COLO668 (cell line): ENCODE results near the gene PIGW.
A peak's percentile ranks its signal among the peaks of the same experiment; 100 is the strongest.

Experiments
- DNase-seq: peaks from one replicate; lab custom pipeline; 2025; ENCODE audit not compliant: unreplicated experiment; lab: John Stamatoyannopoulos, UW

The PIGW gene, protein sequence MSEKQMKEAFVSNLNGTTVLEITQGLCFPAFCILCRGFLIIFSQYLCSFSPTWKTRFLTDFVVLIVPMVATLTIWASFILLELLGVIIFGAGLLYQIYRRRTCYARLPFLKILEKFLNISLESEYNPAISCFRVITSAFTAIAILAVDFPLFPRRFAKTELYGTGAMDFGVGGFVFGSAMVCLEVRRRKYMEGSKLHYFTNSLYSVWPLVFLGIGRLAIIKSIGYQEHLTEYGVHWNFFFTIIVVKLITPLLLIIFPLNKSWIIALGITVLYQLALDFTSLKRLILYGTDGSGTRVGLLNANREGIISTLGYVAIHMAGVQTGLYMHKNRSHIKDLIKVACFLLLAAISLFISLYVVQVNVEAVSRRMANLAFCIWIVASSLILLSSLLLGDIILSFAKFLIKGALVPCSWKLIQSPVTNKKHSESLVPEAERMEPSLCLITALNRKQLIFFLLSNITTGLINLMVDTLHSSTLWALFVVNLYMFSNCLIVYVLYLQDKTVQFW

DNA sequence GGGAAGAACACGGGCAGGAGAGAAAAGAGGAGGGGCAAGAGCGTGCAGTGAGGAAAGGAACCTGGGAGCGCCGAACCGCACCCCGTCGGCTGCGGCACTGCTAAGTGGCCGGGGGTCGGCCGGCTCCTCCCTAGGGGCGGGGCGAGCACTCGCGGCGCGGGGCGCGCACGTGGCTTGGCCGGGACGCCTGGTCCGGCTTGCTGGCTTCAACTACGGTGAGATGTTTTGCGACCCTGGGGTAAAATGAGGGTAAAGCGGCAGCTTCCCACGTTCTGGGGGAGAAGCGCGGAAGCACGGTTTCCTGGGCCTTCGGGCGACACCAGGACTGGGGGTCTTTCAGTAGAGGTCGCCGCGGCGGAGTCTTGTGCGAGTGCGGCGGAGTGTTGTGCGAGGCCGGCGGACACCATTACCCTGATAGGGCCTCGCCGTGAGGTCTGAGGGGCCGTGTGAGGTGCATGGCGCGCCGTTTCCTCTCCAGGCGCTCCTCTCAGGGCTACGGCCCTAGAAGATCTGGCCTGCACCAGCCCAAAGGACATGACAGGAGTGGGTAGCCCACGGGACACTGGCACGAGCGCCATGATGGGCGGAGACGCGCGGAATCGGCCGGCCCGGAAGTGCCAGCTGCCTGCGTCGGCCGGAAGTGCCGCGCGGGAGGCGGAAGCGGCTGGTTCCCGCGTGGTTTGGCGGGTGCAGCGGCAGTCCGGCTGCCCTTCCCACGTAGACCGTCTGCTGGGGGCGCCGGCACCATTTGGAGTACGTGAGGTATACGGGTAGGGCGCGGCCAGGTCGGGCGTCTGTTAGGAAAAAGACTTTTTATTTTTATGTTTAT lies at the start of gene PIGW, which contains the start of gene MYO19:
PIGW (plus strand) TSS at position 148 of the 829 bp plus-strand sequence. CDS start 2,115 bp downstream, outside the sequence.
MYO19 (minus strand) TSS at position 29 of the 829 bp plus-strand sequence. CDS start 2,330 bp downstream, outside the sequence.
- peak; percentile 88 for DNase-seq

DNA sequence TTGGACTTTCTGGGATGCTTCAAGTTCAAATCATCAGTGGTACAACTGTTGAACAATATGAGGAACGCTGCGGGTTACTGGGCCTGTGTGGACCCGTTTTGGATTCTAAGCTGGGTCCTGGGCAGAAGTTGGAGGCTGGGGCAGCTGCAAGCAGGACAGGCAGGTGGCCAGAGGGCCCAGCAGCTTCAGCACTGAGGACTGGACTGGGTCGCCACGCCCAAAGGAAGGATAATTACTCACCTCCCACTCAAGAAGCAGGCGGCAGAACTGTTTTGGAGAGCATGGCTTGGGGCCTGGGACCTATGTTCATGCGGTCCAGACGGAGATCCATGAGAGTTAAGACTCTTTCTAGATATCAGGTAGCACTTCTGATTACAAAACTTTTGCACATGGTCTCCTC lies 49.8 kb upstream of the PIGW start:
- DNase-seq = no peak

DNA sequence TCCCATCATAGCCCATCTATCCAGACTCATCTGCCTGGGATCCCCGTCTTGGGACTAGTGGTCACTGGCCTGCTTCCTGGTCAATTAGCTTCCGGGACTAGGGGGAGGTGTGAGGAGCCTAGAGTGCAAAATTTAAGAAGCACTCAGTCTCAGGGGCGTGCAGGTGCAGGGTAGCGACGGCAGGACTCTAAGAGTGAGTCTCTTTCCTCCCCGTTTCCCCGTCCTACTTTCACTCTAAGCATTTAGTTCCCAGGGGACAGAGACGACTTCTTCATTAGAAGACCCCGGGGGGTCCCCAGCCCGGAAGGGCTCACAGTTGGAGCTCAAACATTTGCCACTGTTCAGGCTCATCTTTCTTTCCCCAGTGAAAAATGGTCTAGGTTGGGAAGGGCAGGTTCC lies 49.0 kb upstream of the PIGW start:
- DNase-seq = no peak

DNA sequence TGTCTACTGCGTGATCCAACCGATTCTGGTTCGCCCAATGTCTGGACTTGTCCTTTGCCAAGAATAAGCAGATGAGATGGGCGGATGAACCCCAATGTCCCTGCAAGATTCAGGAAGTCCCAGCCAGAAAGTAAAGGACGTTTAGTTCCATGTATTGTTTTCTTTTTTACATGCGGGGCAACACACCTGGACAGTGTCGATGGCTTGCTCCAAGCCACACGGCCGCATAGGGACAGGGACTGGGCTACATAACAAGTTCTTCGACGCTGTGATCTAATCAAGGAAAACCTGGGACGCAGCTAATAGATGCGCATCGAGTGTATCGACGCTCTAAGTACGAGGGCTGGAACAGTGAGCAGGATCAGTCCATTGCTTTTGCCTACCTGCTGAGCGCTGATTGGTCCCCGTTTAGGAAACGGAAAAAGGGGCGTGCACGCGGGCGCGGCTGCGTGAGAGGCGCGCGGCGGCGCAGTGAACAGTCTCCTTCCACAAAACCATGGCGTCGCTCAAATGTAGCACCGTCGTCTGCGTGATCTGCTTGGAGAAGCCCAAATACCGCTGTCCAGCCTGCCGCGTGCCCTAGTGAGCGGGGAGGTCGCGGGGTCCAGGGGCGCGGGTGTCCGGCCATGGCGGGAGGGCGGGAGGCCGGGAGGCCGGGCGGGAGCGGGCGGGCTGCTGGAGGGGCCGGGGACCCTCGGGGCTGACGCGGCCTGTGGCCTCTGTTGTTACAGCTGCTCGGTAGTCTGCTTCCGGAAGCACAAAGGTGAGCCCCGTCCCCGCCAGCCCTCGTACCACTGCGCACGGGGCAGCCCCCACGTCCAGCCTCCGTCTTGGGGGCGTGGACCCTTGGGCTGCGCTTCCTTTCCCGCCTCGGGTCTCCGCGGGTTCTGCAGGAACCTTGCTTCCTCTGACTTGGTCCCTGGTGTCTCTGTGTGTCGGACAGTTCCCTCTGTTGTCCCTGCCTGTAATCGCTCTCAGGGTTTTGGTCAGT lies 48.3 kb upstream of the PIGW start, which contains the start of gene ZNHIT3:
ZNHIT3 (plus strand) TSS at position 478 of the 991 bp plus-strand sequence; CDS start at position 497, 19 bp downstream.
- peak; percentile 88 for DNase-seq

DNA sequence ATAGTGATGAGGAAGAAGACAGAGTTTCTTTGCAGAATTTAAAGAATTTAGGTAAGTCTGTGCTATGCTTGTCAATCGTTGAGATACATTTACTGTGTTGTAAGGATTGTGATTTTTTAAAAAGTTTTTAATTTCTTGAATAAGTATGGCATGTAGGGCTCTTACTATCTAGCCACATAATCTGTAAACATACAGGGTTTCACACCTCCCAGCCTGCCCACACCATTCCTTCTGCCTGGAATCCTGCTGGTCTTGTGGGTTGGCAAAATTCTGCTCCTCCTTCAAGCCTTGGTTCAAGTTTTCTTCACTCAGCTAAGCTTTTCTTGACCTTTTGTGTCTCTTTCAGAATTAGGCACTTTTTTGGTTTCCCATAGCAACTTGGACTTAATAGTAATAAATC lies 40.8 kb upstream of the PIGW start:
- no peak for DNase-seq

DNA sequence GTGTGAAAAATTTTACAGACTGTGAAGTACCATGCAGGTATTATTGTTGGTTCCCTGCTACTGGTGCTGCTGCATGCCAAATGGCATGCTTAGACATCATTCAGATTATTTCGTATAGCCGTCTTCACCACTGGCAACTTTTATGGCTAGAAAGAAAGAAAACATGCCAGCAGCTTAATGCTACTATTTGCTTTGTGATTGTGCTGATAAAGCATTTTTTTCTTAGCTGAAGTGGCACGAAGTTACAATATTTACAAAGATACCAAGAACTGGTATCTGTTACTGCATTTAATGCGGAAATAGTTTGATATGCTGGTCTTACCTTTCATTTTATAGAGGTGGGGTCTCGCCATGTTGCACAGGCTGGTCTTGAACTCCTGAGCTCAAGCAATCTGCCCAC lies 40.1 kb upstream of the PIGW start:
- no peak for DNase-seq

DNA sequence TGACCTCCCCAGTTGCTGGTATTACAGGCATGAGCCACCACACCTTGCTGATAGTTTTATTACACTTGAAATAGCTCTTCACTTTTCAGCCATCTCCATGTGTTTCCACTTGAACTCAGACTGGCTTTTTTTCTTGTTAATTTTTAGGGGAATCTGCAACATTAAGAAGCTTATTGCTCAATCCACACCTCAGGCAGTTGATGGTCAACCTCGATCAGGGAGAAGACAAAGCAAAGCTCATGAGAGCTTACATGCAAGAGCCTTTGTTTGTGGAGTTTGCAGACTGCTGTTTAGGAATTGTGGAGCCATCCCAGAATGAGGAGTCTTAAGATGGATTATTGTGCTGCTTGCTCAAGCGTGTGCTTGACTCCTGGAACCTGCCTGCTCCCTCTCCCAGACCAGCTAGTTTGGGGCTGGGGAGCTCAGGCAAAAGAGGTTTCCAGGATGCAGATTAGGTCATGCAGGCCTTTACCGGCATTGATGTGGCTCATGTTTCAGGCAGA lies 39.7 kb upstream of the PIGW start:
- DNase-seq = no peak

DNA sequence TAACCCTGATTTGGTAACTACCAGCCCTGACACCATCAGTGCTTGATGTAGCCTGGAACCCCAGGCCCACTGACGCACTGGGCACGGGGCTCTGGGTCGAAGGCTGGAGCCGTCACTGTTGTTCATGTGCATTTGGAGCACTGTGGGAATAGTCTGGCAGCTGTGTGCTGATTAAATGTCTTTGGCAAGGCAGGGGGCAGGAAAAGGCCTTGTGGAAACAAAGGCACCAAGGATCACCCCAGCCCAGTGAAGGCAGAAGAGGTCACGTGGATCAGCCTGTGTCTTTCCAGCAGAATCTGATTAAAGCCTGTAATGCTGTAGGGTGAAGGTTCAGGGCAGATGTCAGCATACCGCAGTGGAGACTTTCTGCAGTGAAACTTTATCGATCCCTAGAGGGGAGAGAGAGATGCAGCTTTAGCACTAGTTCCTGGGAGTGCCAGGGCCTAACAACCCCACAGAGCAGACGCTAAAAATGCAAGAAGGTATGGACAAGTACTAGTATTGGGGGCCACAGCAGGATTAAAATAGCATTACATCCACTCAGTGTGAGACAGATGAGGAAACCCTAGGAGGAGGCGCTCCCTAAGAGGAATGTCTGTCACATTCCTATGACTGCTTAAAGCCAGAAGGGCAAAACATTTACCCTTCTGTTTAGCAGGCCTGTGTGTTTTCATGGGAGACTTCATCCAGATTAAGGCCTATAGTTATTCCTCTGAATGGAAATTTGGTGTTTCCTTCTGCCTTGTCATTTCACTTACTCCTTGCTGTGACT lies 38.6 kb upstream of the PIGW start:
- no peak for DNase-seq

DNA sequence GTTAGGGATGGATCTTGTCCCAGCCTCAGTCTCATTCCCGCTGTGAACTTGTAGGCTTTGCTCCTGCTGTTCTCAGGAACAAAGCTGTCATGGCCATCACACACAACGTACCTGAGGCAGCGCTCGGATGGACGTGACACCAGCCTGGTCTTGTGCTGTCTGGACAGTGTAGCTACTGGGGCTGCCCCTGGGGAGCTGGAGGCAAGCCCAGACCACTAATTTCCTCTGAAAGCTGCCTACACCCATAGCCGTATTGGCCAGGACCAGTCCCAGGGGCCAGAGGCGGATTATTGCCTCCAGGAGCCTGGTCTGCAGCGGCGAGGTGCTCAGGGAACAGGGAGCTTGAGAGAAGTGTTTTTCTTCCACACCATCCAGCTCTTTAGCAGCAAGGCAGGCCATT lies 36.6 kb upstream of the PIGW start:
- no peak for DNase-seq

DNA sequence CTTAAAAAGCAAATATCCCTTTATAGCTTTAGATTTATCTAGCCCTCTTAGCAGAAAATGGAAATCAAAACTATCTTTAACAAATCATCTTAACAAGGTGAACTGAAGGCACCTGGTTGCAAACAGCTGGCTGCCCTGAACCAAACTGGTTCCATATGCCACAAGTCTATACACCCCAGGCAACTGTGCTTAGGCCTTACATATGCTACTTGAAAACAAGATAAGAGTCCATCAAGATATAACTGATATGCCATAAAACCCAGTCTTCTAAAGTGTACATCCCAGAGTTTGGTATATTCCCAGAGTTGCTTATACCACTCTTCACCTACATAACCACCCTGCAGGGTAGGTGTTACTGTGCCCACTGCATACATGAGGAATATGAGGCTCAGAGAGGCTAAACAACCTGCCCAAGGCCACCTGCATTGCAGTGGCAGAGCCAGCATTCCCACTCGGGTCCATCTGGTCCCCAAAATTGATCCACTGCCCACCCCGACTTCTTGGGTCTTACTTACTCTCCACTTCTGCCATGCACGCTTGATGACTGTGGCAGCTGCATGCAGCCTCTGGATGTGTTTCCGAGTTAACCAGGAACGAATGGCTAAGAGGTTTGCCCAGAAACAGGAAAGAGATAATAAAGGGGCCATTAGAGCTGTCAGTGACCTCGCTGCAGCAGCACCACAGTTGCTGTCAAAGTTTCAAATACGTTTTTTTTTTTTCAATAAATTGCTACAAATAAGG lies 36.1 kb upstream of the PIGW start:
- no peak for DNase-seq

DNA sequence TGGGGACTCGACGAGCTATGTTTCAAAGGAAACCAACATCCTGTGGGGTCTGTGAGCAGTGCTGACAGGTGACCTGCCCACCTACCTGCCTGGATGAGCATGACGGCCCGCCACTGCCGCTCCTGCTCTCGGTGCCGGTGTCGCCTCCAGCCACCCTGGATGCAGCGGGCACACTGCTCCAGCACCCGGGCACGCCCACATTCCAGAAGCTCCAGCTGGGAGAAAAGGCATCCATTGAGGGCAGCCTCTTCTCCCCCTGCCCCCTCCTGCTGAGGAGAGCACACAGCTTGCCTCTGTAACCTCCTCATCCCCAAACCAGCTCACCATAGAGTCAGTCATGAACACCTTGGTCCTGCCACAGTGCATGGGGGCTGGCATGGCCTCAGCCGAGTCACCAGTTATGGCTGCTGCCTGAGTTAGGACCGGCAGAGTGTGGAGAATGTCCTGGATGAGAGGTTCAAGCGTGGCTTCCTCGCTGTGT lies 34.0 kb upstream of the PIGW start:
- DNase-seq = no peak

DNA sequence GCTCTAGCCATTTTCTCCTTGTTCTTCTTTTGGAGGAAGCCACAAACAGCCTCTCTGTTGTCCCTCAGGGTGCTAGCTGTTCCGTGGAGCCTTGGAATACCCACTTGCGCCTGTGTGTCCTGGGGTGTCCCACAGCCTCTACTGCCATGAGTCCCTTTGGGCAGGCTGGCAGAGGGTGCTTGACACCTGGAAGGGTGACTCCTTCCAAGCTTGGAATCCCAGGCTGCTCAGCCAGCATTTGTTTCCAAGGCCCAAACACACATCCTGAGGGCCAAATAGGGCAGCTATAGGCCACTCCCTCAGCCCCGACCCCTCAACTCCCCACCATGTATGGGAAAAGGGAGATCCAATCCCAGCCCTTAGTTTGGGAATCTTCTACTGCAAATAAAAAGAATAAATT lies 33.4 kb upstream of the PIGW start:
- no peak for DNase-seq

DNA sequence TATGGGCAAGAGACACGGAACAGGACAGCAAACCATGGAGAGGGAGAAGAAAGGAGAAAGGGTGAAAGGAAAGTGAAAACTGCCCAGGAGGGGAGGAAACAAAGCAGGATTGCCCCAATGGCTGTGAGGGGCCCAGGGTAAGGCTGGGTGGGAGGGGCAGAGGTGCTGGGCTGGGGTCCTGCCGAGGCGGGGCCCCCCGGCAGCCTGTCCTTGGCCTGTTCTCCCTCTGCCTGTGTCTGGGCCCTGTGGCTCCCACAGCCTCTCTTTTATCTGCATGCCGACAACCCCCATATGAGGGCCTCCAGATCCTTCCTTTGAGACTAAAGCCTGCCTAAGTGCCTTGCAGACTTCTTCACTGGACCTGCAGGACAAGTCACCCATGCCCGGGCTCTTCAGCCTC lies 32.8 kb upstream of the PIGW start:
- no peak for DNase-seq

DNA sequence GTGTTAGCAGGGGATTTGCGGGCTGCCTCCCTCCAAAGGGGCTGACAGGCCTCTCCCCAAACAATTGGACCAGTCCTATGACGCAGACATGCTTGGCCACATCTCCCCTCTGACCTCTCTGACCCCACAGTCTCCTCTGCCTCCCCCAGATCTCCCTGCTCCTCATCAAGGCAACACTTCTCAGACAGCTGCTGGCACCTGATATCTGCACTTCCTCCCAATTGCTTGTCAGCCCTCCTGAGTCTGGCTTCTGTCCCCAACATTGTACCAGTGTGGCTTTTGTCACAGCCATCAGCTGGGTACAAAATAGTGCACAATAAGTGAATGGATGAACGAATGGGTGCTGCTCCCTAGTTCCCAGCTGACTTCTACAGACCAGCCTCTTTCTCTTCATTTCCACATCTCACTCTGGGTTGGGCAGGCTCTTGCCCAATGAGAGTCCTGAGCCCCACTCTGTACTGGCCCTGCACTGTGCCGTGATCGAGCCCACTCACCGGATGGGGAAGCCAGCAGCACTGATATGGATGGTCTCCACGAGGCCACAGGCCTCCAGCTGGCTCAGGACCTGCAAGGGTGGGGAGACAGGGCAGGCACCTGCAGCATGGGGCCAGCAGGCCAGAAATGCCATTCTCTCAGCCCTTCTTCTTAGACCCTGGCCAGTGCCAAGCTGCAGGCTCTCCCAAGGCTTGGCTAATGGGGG lies 31.2 kb upstream of the PIGW start:
- no peak for DNase-seq

DNA sequence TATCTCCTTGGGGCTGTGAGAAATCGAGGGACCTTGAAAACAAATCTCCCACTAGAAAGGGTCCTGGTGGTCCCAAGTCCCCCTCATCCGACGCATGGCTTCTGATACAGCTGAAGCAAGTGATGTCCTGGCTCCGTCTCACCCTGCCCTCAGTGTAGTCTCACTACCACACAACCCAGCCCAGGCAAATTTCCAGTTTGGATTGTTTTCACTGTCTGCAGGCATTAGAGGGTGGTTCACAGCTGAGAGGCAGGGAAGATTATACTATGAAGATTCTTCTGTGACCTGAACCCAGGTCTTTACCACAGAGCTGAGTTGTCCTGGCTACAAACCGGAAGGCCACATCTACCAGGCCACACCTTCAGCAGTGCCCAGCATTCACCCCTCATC lies 30.6 kb upstream of the PIGW start:
- no peak for DNase-seq

DNA sequence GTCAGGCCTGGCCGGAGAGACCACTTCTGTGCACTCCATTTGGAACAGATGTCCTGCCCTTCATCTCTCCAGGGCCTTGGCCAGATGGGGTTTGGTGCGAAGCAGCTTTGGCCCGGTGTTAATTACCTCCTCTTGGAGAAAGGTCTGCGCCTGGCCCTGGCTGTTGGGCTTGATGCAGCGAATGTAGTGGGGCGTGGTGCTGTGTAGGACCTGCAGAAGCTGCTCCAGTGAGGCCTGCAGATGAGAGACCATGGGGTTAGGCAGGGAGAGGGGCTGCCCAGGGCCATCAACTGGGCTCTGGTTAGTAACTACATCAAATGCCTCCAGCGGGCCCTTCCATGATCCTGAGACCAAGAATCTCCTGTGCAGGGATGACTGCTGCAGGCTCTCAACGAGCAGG lies 29.6 kb upstream of the PIGW start:
- no peak for DNase-seq

DNA sequence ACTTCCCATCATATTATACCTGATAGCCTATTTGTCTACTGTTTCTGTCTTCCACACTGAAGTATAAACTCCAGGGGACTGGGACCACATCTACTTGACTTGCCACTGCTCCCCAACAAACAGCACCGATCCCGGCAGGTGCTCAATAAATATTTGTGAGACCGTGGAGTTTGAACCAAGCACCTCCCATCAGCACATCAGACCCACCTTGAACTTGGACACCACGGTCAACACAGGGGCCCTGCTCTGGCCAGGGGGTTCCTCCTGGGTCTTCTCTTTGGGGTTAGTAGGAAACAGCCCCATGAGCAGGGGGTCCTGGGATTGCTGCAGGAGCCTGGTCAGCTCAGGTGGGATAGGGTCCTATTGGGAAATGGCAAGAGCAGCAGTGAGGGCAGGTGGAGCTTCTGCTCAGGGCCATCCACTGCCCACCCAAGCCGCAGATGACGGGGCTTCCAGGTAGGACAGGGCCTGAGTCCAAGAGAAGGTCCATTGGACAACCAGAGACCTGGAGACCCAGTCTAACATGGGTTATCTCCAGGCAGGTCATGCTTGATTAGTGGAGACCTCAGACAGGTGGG lies 28.4 kb upstream of the PIGW start:
- no peak for DNase-seq

DNA sequence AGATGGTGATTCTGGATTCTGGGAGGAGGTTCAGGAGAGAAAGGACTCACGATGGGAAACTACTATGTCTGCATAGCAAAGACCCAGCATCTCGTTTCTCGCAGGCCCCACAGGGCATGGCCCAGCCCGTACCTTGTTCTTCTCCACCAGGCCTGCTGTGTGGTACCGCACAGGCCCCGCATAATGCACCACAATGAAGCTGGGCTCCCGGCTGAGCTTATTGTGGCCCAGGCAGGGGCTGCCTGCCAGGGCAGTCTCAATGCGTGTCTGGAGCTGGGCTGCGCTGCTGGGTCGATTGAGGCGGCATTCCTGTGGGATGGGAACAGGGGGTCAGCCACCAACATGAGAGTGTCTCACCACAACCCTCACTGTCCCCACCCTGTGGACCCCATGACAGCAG lies 28.0 kb upstream of the PIGW start:
- DNase-seq = no peak
